B cell (primary cell): Measurements from ENCODE around the gene SUV39H2.

Experiments
- EZH2 ChIP-seq: IDR thresholded peaks from 2 replicates; pipeline ENCODE4 v1.6.1; 2012; ENCODE audit warnings: borderline replicate concordance, low read depth, mild to moderate bottlenecking, moderate library complexity, low read length; ENCODE audit not compliant: insufficient read depth, poor library complexity, severe bottlenecking
- TF ChIP-seq, protein P1 (sequence below): fragments of 200-600 bp; IDR thresholded peaks from one replicate; pipeline ENCODE4 v1.8.0; 2022; ENCODE audit warnings: antibody characterized with exemption, mild to moderate bottlenecking

GRCh38 chr10:14918964-14919363 lies 40.3 kb downstream of the SUV39H2 start:
- TF ChIP-seq, protein P1, sequence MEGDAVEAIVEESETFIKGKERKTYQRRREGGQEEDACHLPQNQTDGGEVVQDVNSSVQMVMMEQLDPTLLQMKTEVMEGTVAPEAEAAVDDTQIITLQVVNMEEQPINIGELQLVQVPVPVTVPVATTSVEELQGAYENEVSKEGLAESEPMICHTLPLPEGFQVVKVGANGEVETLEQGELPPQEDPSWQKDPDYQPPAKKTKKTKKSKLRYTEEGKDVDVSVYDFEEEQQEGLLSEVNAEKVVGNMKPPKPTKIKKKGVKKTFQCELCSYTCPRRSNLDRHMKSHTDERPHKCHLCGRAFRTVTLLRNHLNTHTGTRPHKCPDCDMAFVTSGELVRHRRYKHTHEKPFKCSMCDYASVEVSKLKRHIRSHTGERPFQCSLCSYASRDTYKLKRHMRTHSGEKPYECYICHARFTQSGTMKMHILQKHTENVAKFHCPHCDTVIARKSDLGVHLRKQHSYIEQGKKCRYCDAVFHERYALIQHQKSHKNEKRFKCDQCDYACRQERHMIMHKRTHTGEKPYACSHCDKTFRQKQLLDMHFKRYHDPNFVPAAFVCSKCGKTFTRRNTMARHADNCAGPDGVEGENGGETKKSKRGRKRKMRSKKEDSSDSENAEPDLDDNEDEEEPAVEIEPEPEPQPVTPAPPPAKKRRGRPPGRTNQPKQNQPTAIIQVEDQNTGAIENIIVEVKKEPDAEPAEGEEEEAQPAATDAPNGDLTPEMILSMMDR, result no peak
- no peak for TF ChIP-seq EZH2
